Activated CD8-positive, alpha-beta memory T cell treated with anti-CD3 and anti-CD28 coated beads, Interleukin-2, amount 50 U/mL, for 48 hours (primary cell): ENCODE measurements around the gene SMPD1.

ENCODE experiments used
- DNase-seq: peaks from one replicate; pipeline ENCODE4 v3.0.0-alpha.2; 2020

SMPD1 gene

DNA sequence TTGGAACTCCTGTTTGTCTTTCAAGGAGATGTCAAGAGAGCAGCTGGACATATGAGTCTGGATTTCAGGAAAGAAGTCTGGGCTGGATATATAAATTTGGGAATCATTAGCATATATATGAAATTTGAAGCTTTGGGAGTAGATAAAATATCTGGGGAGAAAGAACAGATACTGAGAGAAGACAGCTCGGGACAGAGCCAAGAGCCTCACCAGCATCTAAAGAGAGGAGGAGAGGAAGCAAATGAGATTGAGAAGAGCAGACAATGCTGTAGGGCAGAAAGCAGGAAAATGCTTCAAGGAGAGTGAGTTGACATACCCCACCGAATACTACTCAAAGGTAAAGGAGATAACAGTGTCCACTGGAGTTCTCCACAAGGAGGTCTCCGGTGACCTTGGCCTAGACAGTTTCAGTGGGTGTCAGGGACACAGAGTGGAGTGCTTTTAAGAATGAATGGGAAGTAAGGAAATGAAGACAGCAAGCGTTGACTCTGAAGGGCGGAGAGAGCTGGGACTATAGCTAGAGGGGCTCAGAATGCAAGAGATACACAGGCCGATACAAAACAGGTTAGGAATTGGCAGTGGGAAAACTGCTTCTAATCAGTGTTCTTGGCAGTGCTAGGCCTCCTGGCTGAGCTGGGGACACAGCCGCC is 27.8 kb downstream of the SMPD1 start:
- DNase-seq = no peak

DNA sequence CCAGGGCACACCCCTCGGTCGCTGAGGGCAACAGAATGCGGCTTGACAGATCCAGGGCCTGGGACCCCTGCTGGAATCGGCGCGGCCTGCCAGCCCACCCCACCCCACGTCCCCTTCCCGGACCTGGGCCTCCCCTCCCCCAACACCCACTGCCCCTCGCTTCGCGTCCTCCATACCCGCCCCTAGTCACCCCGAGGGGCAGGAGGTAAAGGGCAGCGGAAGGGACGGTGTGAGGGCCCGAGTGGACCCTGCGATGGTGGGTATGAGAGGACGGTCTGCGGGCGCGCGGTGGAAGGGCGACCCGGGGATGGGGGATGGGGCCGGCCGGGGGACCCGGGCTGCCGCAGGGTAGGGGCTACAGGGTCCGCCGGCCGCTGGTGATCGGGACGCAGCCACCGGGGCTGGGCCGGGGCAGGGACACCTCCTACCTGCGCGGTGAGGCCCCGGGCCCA is 28.3 kb downstream of the SMPD1 start:
- no peak for DNase-seq

GRCh38 chr11:6419009-6419631 is 28.8 kb downstream of the SMPD1 start, which contains the start of gene APBB1:
APBB1 (minus strand) TSS chr11:6419094; CDS start chr11:6411347, 7,747 bp downstream.
- DNase-seq = peak; percentile 86

GRCh38 chr11:6420677-6421076 is 30.4 kb downstream of the SMPD1 start:
- no peak for DNase-seq

DNA sequence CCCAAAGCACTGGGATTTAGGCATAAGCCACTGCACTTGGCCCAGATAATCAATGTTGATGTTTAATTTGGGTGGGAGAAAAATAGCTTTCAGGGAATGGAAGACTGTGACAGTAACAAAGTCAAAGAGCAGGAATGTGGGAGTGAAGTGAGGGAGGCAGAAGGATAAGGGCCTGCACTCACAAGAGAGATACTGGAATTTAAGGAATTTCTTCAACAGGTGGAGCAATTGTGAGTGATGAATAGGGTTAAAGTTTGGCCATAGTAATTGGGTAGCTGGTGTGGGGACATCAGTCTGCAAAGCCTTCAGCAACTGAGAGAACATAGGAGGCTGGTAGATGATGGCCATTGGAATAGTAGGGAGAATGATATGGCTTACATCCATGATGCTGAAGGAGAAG is 37.2 kb downstream of the SMPD1 start:
- DNase-seq = no peak

GRCh38 chr11:6431861-6432260 is 41.6 kb downstream of the SMPD1 start:
- DNase-seq = no peak

DNA sequence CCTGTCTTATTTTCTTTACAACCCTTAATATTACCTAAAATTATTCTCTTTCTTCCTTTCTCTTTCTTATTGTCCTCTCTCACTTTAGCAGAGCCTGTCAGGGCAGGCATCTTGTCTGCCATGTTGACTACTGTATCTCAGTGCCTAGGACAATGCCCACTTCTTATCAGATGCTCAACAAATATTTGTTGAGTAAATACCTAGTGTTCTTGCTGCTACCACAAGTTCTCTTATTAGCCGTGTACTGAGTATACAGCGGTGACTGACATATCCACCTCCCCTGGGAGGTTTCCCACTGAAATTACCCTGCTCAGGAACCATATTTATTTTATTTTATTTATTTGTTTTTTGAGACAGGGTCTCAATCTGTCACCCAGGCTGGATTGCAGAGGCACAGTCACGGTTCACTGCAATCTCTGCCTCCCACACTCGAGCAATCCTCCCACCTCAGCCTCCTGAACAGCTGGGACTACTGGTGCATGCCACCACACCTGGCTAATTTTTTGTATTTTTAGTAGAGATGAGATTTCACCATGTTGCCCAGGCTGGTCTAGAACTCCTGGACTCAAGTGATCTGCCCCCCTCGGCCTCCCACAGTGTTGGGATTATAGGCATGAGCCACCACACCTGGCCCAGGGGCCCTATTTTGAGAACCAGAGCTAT is 43.9 kb downstream of the SMPD1 start:
- DNase-seq = no peak

GRCh38 chr11:6437423-6437822 is 47.1 kb downstream of the SMPD1 start:
- no peak for DNase-seq

GRCh38 chr11:6437993-6438392 is 47.7 kb downstream of the SMPD1 start:
- no peak for DNase-seq

DNA sequence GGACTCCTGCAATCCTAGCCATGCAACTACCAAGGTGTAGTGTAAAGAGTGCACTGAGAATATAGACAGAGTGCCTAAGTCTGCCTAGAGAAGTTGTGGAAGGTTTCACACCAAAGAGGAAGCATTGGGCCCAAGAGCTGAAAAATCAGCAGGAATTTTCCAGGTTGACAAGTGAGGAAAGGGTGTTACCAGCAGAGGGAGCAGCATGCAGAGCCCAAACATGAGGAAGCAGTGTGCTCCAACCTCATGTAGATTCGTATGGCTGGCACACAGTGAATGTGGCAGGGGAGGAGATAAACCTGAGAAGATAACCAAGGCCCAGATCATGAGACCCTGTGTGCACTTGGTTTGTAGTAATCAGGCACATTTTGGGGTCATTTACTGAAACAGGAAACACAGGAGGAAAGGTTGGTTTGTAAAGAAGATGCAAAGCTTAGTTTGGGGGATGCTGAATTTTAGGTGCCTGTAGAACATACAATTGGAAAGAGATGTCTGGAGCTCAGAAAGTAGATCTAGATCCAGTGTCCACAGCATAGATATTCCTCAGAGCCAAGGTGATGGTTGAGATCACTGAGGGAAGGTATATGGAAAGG is 48.8 kb downstream of the SMPD1 start:
- no peak for DNase-seq

GRCh38 chr11:6440906-6441358 is 50.7 kb downstream of the SMPD1 start, which contains the start of gene HPX:
HPX (minus strand) TSS chr11:6440987; CDS start chr11:6440963, 24 bp downstream.
- DNase-seq = no peak

- no peak for DNase-seq
Observed at GRCh38 chr11:6442441-6442840, 52.2 kb downstream of the SMPD1 start.

GRCh38 chr11:6443269-6444003 is 53.2 kb downstream of the SMPD1 start:
- DNase-seq = peak; percentile 75
